OCI-LY3 (cell line): Measurements from ENCODE around the gene APOB.

ENCODE experiments used
- H2AFZ ChIP-seq: fragments of 200-600, 300-600 bp; shearing (Covaris generic); 2 replicates; pipeline ENCODE4 v1.6.0; 2014; ENCODE audit warnings: antibody characterized with exemption, low read depth, low read length
- H3K27ac ChIP-seq: fragments of 200-600, 300-600 bp; sonication (generic); 2 replicates; pipeline ENCODE4 v1.5.1; 2014; ENCODE audit warnings: mild to moderate bottlenecking, low read length, moderate library complexity, mixed read lengths
- H3K27me3 ChIP-seq: fragments of 200-600, 300-600 bp; sonication (generic); 2 replicates; pipeline ENCODE4 v1.6.1; 2014; ENCODE audit warnings: low read depth, low read length, mixed read lengths
- H3K36me3 ChIP-seq: fragments of 200-600, 300-600 bp; sonication (generic); replicated peaks from 2 replicates; pipeline ENCODE3; 2014; ENCODE audit warnings: low read depth, low read length, mixed read lengths
- H3K4me1 ChIP-seq: fragments of 300-600, 200-600 bp; sonication (generic); 2 replicates; pipeline ENCODE4 v1.6.1; 2014; ENCODE audit warnings: low read length, mixed read lengths
- H3K4me2 ChIP-seq: fragments of 200-600, 300-600 bp; sonication (generic); 2 replicates; pipeline ENCODE4 v1.6.1; 2014; ENCODE audit warnings: low read length, mixed read lengths
- H3K4me3 ChIP-seq: fragments of 300-600, 200-600 bp; sonication (generic); 2 replicates; pipeline ENCODE4 v1.5.1; 2014; ENCODE audit warnings: antibody characterized with exemption, mild to moderate bottlenecking, low read length, moderate library complexity
- H3K79me2 ChIP-seq: fragments of 300-600, 200-600 bp; shearing (Covaris generic); 2 replicates; pipeline ENCODE4 v1.6.1; 2014; ENCODE audit warnings: mild to moderate bottlenecking, low read length, mixed read lengths
- H3K9ac ChIP-seq: fragments of 300-600, 200-600 bp; shearing (Covaris generic); 2 replicates; pipeline ENCODE4 v1.6.0; 2014; ENCODE audit warnings: mild to moderate bottlenecking, low read length, moderate library complexity
- H3K9me3 ChIP-seq: fragments of 200-600, 300-600 bp; shearing (Covaris generic); 2 replicates; pipeline ENCODE4 v1.6.1; 2014; ENCODE audit warnings: low read length, mixed read lengths; ENCODE audit not compliant: insufficient read depth
- H4K20me1 ChIP-seq: fragments of 200-600, 300-600 bp; sonication (generic); 2 replicates; pipeline ENCODE4 v1.6.1; 2016; ENCODE audit warnings: low read length, mixed read lengths; ENCODE audit not compliant: insufficient read depth
- CTCF ChIP-seq: fragments of 200-600, 300-600 bp; sonication (generic); IDR thresholded peaks from 2 replicates; pipeline ENCODE4 v1.5.1; 2014; ENCODE audit warnings: antibody characterized with exemption, low read length, low read depth
- EZH2phosphoT487 ChIP-seq: fragments of 200-600 bp; shearing (Covaris generic); IDR thresholded peaks from 2 replicates; pipeline ENCODE4 v1.6.1; 2018; ENCODE audit warnings: antibody characterized with exemption, mixed run types, low read depth

Gene APOB

GRCh38 chr2:21022792-21023367 lies 21.0 kb downstream of the APOB start:
- Histone ChIP-seq H4K20me1 (no peaks in the 10 kb centered on the region), H3K4me1 (no peaks in the 10 kb centered on the region), H3K9ac (no peak overlapping the region), H3K36me3 (no peaks in the 10 kb centered on the region), H3K27me3 (peaks cover 32% of the 10 kb centered on the region), H3K9me3 (no peaks in the 10 kb centered on the region), H3K27ac (no peak overlapping the region), H3K4me3 (no peak overlapping the region), H3K79me2 (no peaks in the 10 kb centered on the region), H2AFZ (no peak overlapping the region), H3K4me2 (no peak overlapping the region)
- TF ChIP-seq EZH2phosphoT487 (no peak), CTCF (no peak)

- Histone ChIP-seq H3K4me1 (no peaks in the 10 kb centered on the region), H3K27me3 (peaks cover 29% of the 10 kb centered on the region), H3K27ac (no peak overlapping the region), H3K9me3 (no peaks in the 10 kb centered on the region), H3K36me3 (no peaks in the 10 kb centered on the region), H3K4me2 (no peak overlapping the region), H4K20me1 (no peaks in the 10 kb centered on the region), H2AFZ (no peak overlapping the region), H3K4me3 (no peak overlapping the region), H3K9ac (no peak overlapping the region), H3K79me2 (no peaks in the 10 kb centered on the region)
- TF ChIP-seq EZH2phosphoT487 (no peak), CTCF (no peak)
These were observed 22.4 kb downstream of the APOB start for GRCh38 chr2:21021430-21021829.

GRCh38 chr2:21020668-21021288 lies 23.1 kb downstream of the APOB start:
- Histone ChIP-seq H3K9me3 (no peaks in the 10 kb centered on the region), H4K20me1 (no peaks in the 10 kb centered on the region), H2AFZ (no peak overlapping the region), H3K27ac (no peak overlapping the region), H3K36me3 (no peaks in the 10 kb centered on the region), H3K79me2 (no peaks in the 10 kb centered on the region), H3K9ac (no peak overlapping the region), H3K4me2 (no peak overlapping the region), H3K27me3 (peaks cover 29% of the 10 kb centered on the region), H3K4me1 (no peaks in the 10 kb centered on the region), H3K4me3 (no peak overlapping the region)
- TF ChIP-seq EZH2phosphoT487 (no peak), CTCF (no peak)

GRCh38 chr2:21020031-21020667 lies 23.7 kb downstream of the APOB start:
- Histone ChIP-seq H3K79me2 (no peaks in the 10 kb centered on the region), H3K4me1 (no peaks in the 10 kb centered on the region), H3K4me3 (no peak overlapping the region), H3K9ac (no peak overlapping the region), H4K20me1 (no peaks in the 10 kb centered on the region), H2AFZ (no peak overlapping the region), H3K9me3 (no peaks in the 10 kb centered on the region), H3K36me3 (no peaks in the 10 kb centered on the region), H3K4me2 (no peak overlapping the region), H3K27ac (no peak overlapping the region), H3K27me3 (peaks cover 29% of the 10 kb centered on the region)
- no peak for TF ChIP-seq CTCF
- no peak for TF ChIP-seq EZH2phosphoT487
